ENCODE measurements around the gene ADAMTS17.

GRCh38 chr15:100308213-100308600 lies 33.6 kb downstream of the ADAMTS17 start:
- TF ChIP-seq CTCF (IDR thresholded peaks at IDR 0.05; ENCODE audit: poor library complexity) = no peak
- TF ChIP-seq EZH2 (IDR thresholded peaks at IDR 0.05; ENCODE audit: borderline replicate concordance) = no peak
- no peak for TF ChIP-seq EZH2phosphoT487 (IDR thresholded peaks at IDR 0.05; ENCODE audit: low read depth, severe bottlenecking, unreplicated experiment)

Measured in hepatocyte (in vitro differentiated cells).